ENCODE measurements around the gene LRRIQ1. TPM values are rescaled to one million over a fixed set of nuclear protein-coding genes. Genes with fewer than 3 reads are reported as not detected.

LRRIQ1 gene
- total and polyA plus RNA-seq, 2 of the 8 experiments (the other 6 are each of a cell fraction or from before 2014, with no cell fraction given), result 0.24 to 0.76 TPM

DNA sequence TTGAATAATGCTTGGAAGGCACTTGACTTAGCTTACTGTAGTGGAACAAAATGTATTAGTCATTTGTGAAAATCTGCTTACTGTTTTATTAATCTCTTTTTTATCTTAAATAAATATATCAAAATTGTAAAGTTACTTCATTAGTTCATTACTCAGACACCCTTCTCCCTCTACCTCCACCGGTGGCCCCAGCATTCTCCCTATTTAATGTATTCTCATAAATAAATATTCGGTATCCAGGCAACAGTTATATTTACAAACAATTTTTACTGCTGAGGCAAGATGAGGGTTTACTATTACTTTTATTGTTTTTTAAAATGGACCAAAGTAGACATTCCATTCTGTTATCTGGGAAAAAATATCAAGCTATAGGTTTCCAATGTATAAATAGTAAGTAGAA is 224.3 kb downstream of the LRRIQ1 start:
- H4K8ac ChIP-seq (ENCODE audit: extremely low read depth, insufficient read depth, low read length), result no peak overlapping the region
- no peak overlapping the region for H3K4me2 ChIP-seq (ENCODE audit: insufficient read depth in 1 of 2, low read depth in 2 of 2, low read length in 2 of 2)
- no peaks in the 10 kb centered on the region for H4K20me1 ChIP-seq (replicated peaks in 1 of 2; ENCODE audit: control insufficient read depth in 1 of 2, insufficient read depth in 2 of 2, low read length in 2 of 2)
- FAIRE-seq (no peak), DNase-seq (ENCODE audit: low read depth in 1 of 2, low spot score in 2 of 2) (no peak)
- H3K36me3 ChIP-seq (ENCODE audit: control insufficient read depth in 2 of 4, insufficient read depth in 4 of 4, low read length in 3 of 4), result no peaks in the 10 kb centered on the region
- no peak overlapping the region for H3K56ac ChIP-seq (replicated peaks; ENCODE audit: insufficient read length, low read depth, low read length)
- no peak overlapping the region for H2BK120ac ChIP-seq (replicated peaks; ENCODE audit: low read depth, low read length)
- no peak overlapping the region for H4K91ac ChIP-seq (replicated peaks; ENCODE audit: insufficient read length, low read length)
- no peak overlapping the region for H3K9ac ChIP-seq (replicated peaks in 1 of 4; ENCODE audit: extremely low read depth in 1 of 4, low read depth in 3 of 4, low read length in 3 of 4)
- H2BK20ac ChIP-seq (ENCODE audit: low read length), result no peak overlapping the region
- H3K18ac ChIP-seq (ENCODE audit: extremely low read depth, low read length), result no peak overlapping the region
- 88% methylated on average over 2 of the region's 2 CpGs; no CpG with 5 or more reads in 1 of the 2 experiments for WGBS, 2 experiments (ENCODE audit: extremely low coverage in 1 of 2, insufficient coverage in 1 of 2, insufficient read length in 1 of 2, insufficient replicate concordance in 2 of 2, low coverage in 1 of 2, low lambda C conversion rate in 2 of 2, missing lambda C conversion rate in 1 of 2)
- H3K4ac ChIP-seq (replicated peaks; ENCODE audit: insufficient read length, low read depth, low read length), result no peak overlapping the region
- no peak overlapping the region for H2BK15ac ChIP-seq (ENCODE audit: low read length)
- H3K79me2 ChIP-seq (ENCODE audit: control insufficient read depth in 1 of 2, insufficient read depth in 2 of 2, low read length in 2 of 2), result no peaks in the 10 kb centered on the region
- H2AK5ac ChIP-seq (ENCODE audit: low read depth, low read length), result no peak overlapping the region
- no peak overlapping the region for H2BK5ac ChIP-seq (ENCODE audit: low read depth, low read length)
- no peak overlapping the region for H3K4me3 ChIP-seq (ENCODE audit: extremely low read depth in 1 of 4, insufficient read depth in 2 of 4, low read depth in 3 of 4, low read length in 4 of 4)
- no peaks in the 10 kb centered on the region for H3K27me3 ChIP-seq (replicated peaks in 1 of 4; ENCODE audit: control insufficient read depth in 3 of 4, extremely low read depth in 1 of 4, insufficient read depth in 3 of 4, low read length in 3 of 4)
- no peak overlapping the region for H3K23ac ChIP-seq (ENCODE audit: insufficient read length)
- no peaks in the 10 kb centered on the region for H3K23me2 ChIP-seq (ENCODE audit: low read depth, low read length)
- ChIA-PET POLR2A (ENCODE audit: partially characterized antibody) (interaction anchor here (0.6 kb wide), 1 partner anchor 348 kb away, joined by 3 read pairs; no protein-coding TSS in a partner anchor), CTCF (ENCODE audit: partially characterized antibody) (interaction anchor here (0.5 to 2.0 kb wide), 4 partner anchors 9 to 50 kb away, joined by 3 to 7 read pairs (median 3); no protein-coding TSS in a partner anchor)
- H3K79me1 ChIP-seq (ENCODE audit: low read depth, low read length), result no peaks in the 10 kb centered on the region
- H3K14ac ChIP-seq (ENCODE audit: insufficient read length), result no peak overlapping the region
- no peak overlapping the region for H3K27ac ChIP-seq (ENCODE audit: low read depth, low read length)
- no peaks in the 10 kb centered on the region for H3K9me3 ChIP-seq (ENCODE audit: insufficient read depth in 2 of 2, low read depth in 1 of 2, low read length in 1 of 2)
- H3K4me1 ChIP-seq (replicated peaks in 1 of 4; ENCODE audit: control insufficient read depth in 3 of 4, insufficient read depth in 4 of 4, low read length in 3 of 4), result no peaks in the 10 kb centered on the region
- no peak overlapping the region for H4K5ac ChIP-seq (ENCODE audit: insufficient read length, low read depth, low read length)
- H2BK12ac ChIP-seq (ENCODE audit: low read depth, low read length), result no peak overlapping the region
- H2AFZ ChIP-seq (ENCODE audit: low read length), result no peak overlapping the region
- no peak for TF ChIP-seq POLR2AphosphoS5 (IDR thresholded peaks at IDR 0.05; ENCODE audit: low read depth, low read length)
- TF ChIP-seq SP4 (IDR thresholded peaks at IDR 0.05; ENCODE audit: low read length), result no peak
- TF ChIP-seq CHD1 (IDR thresholded peaks at IDR 0.05; ENCODE audit: low read depth, low read length), result no peak
- TF ChIP-seq TCF12 (IDR thresholded peaks at IDR 0.05; ENCODE audit: low read depth, low read length), result no peak
- TF ChIP-seq PHF8 (conservative IDR thresholded peaks at IDR 0.05; ENCODE audit: low read depth, low read length), result no peak
- TF ChIP-seq BRCA1 (IDR thresholded peaks at IDR 0.05; ENCODE audit: low read depth, low read length), result no peak
- TF ChIP-seq GTF2F1 (IDR thresholded peaks at IDR 0.05; ENCODE audit: borderline replicate concordance, low read depth, low read length), result no peak
- no peak for TF ChIP-seq RNF2 (IDR thresholded peaks at IDR 0.05; ENCODE audit: borderline replicate concordance, low read depth, low read length, missing control alignments, poor library complexity, severe bottlenecking)
- no peak for TF ChIP-seq CBX8 (IDR thresholded peaks at IDR 0.05; ENCODE audit: borderline replicate concordance, low read depth, low read length)
- no peak for TF ChIP-seq POU5F1 (IDR thresholded peaks at IDR 0.05; ENCODE audit: low read depth, low read length)
- TF ChIP-seq RBBP5 (IDR thresholded peaks at IDR 0.05; ENCODE audit: borderline replicate concordance, low read depth, low read length), result no peak
- no peak for TF ChIP-seq SUZ12 (IDR thresholded peaks at IDR 0.05; ENCODE audit: low read length)
- no peak for TF ChIP-seq KDM1A (IDR thresholded peaks at IDR 0.05; ENCODE audit: borderline replicate concordance, low read length)
- no peak for TF ChIP-seq SRF (IDR thresholded peaks at IDR 0.05; ENCODE audit: low read depth, low read length)
- TF ChIP-seq RFX5 (IDR thresholded peaks at IDR 0.05; ENCODE audit: borderline replicate concordance, low read depth, low read length), result no peak

Measured in H1 (cell line).